Bronchial epithelial cell (primary cell): ENCODE measurements around the gene RAPSN. TPM values are rescaled to one million over a fixed set of nuclear protein-coding genes. Genes with fewer than 3 reads are reported as not detected.

Source experiments
- DNase-seq: peaks from one replicate; pipeline ENCODE4 v3.0.0-alpha.2; 2010; ENCODE audit warnings: low read depth
- FAIRE-seq: peaks from 2 replicates; lab custom pipeline; 2011; peaks lifted over from hg19 to GRCh38; lab: Jason Lieb, UNC
- H3K27me3 ChIP-seq: 2 replicates; pipeline ENCODE4 v1.5.1; 2011; ENCODE audit warnings: low read length; ENCODE audit not compliant: control insufficient read depth, insufficient read depth
- H3K36me3 ChIP-seq: 2 replicates; pipeline ENCODE4 v1.5.1; 2011; ENCODE audit warnings: low read length; ENCODE audit not compliant: control insufficient read depth, insufficient read depth
- H3K4me3 ChIP-seq: 2 replicates; pipeline ENCODE4 v1.5.1; 2011; ENCODE audit warnings: mild to moderate bottlenecking, low read depth, low read length, control low read depth
- CTCF ChIP-seq: IDR thresholded peaks from 2 replicates; pipeline ENCODE4 v1.5.1; 2011; ENCODE audit warnings: mild to moderate bottlenecking, moderate library complexity, low read length, control low read depth, inconsistent platforms; ENCODE audit not compliant: insufficient read depth, severe bottlenecking
- total RNA-seq: library from RNA; depleted of rRNA; stranded (reverse); fragments of >200 nt; gene quantifications from 2 replicates; pipeline ENCODE4 v1.2.1, GENCODE V29; 2014

The RAPSN gene
- total RNA-seq, 1 donor from 2014 or later = 0.26 TPM

GRCh38 chr11:47433157-47433556 is 15.8 kb downstream of the RAPSN start:
- no peak for DNase-seq
- no peak for TF ChIP-seq CTCF

GRCh38 chr11:47431356-47432083 is 17.4 kb downstream of the RAPSN start:
- TF ChIP-seq CTCF = no peak
- FAIRE-seq = no peak
- no peaks in the 10 kb centered on the region for H3K27me3 ChIP-seq
- no peaks in the 10 kb centered on the region for H3K36me3 ChIP-seq
- DNase-seq = no peak
- no peak overlapping the region for H3K4me3 ChIP-seq

More at GRCh38 chr11:47433157-47433556, 15.8 kb downstream of the RAPSN start:
- no peaks in the 10 kb centered on the region for H3K27me3 ChIP-seq
- FAIRE-seq = no peak
- H3K4me3 ChIP-seq = no peak overlapping the region
- no peaks in the 10 kb centered on the region for H3K36me3 ChIP-seq

GRCh38 chr11:47430524-47430923 is 18.4 kb downstream of the RAPSN start:
- no peak for TF ChIP-seq CTCF
- Histone ChIP-seq H3K27me3 (no peaks in the 10 kb centered on the region), H3K4me3 (no peak overlapping the region), H3K36me3 (no peaks in the 10 kb centered on the region)
- FAIRE-seq (no peak), DNase-seq (no peak)

GRCh38 chr11:47426062-47426956 is 22.6 kb downstream of the RAPSN start, which contains the start of gene PSMC3:
Gene PSMC3, minus strand, starts transcription at chr11:47426439. Its CDS starts 160 bp downstream, at chr11:47426279.
- DNase-seq (peak; percentile 82), FAIRE-seq (no peak)
- Histone ChIP-seq H3K36me3 (peaks cover 18% of the 10 kb centered on the region), H3K27me3 (no peaks in the 10 kb centered on the region), H3K4me3 (peak within 1 kb of the TSS; percentile 85)
- no peak for TF ChIP-seq CTCF

GRCh38 chr11:47425611-47426010 is 23.3 kb downstream of the RAPSN start:
- FAIRE-seq = no peak
- TF ChIP-seq CTCF = no peak

More at GRCh38 chr11:47425611-47426010, 23.3 kb downstream of the RAPSN start:
- peaks cover 22% of the 10 kb centered on the region for H3K36me3 ChIP-seq
- no peaks in the 10 kb centered on the region for H3K27me3 ChIP-seq
- DNase-seq = no peak
- peak overlapping the region; percentile 85 for H3K4me3 ChIP-seq
